HepG2 (cell line): ENCODE results near the gene SP5. TPM values are rescaled to one million over a fixed set of nuclear protein-coding genes. Genes with fewer than 3 reads are reported as not detected.
A peak's percentile ranks its signal among the peaks of the same experiment; 100 is the strongest.

ENCODE experiments used
- CREM ChIP-seq, 2 experiments: sonication (generic) in 1 of 2; formaldehyde crosslinking in 1 of 2; IDR thresholded peaks; 2 replicates each; pipeline versions ENCODE4 v1.4.0 to v1.6.1; 2016 to 2020; ENCODE audit warnings: antibody characterized with exemption in 1 of 2, mild to moderate bottlenecking in 1 of 2, missing genetic modification reagents in 1 of 2
- HDAC1 ChIP-seq: sonication (generic); formaldehyde crosslinking; IDR thresholded peaks from 2 replicates; pipeline ENCODE4 v1.5.1; 2020; ENCODE audit warnings: mild to moderate bottlenecking, missing genetic modification reagents
- HNRNPL ChIP-seq: fragments of 200-400 bp; formaldehyde crosslinking; IDR thresholded peaks from 2 replicates; pipeline ENCODE4 v1.6.1; 2017; ENCODE audit warnings: mild to moderate bottlenecking, low read depth, low read length
- JARID2 ChIP-seq: sonication (generic); formaldehyde crosslinking; IDR thresholded peaks from 2 replicates; pipeline ENCODE4 v1.8.1; 2023; ENCODE audit warnings: missing genetic modification reagents, inconsistent platforms; ENCODE audit not compliant: insufficient replicate concordance
- MLLT10 ChIP-seq: sonication (generic); formaldehyde crosslinking; IDR thresholded peaks from 2 replicates; pipeline ENCODE4 v1.4.0; 2020; ENCODE audit warnings: missing genetic modification reagents
- MXI1 ChIP-seq: IDR thresholded peaks from 3 replicates; pipeline ENCODE4 v1.6.1; 2012; ENCODE audit warnings: low read depth, low read length, inconsistent platforms, borderline replicate concordance
- NCOA2 ChIP-seq: sonication (generic); formaldehyde crosslinking; IDR thresholded peaks from 2 replicates; pipeline ENCODE4 v1.8.0; 2022; ENCODE audit warnings: inconsistent platforms
- NR0B2 ChIP-seq: sonication (generic); formaldehyde crosslinking; IDR thresholded peaks from 2 replicates; pipeline ENCODE4 v1.4.0; 2020; ENCODE audit warnings: mild to moderate bottlenecking, missing genetic modification reagents
- NR2C2 ChIP-seq: sonication (generic); formaldehyde crosslinking; IDR thresholded peaks from 2 replicates; pipeline ENCODE4 v1.4.0; 2020; ENCODE audit warnings: missing genetic modification reagents, mild to moderate bottlenecking, moderate library complexity, borderline replicate concordance
- PAF1 ChIP-seq: IDR thresholded peaks from 2 replicates; pipeline ENCODE4 v1.6.1; 2016; ENCODE audit warnings: missing genetic modification reagents, missing compliant biosample characterization
- PHF5A ChIP-seq: IDR thresholded peaks from one replicate; pipeline ENCODE4 v1.6.1; 2018; ENCODE audit warnings: low read depth, missing genetic modification reagents; ENCODE audit not compliant: unreplicated experiment
- POLR2G ChIP-seq: fragments of 200-400 bp; formaldehyde crosslinking; IDR thresholded peaks from 2 replicates; pipeline ENCODE4 v1.6.1; 2018; ENCODE audit warnings: mild to moderate bottlenecking, low read depth, low read length, moderate library complexity
- RELA ChIP-seq: sonication (generic); formaldehyde crosslinking; IDR thresholded peaks from 2 replicates; pipeline ENCODE4 v1.4.0; 2020; ENCODE audit warnings: missing genetic modification reagents
- SAP130 ChIP-seq: IDR thresholded peaks from 2 replicates; pipeline ENCODE4 v1.6.1; 2016; ENCODE audit warnings: low read depth
- SPEN ChIP-seq: sonication (generic); formaldehyde crosslinking; IDR thresholded peaks from 2 replicates; pipeline ENCODE4 v1.5.1; 2020; ENCODE audit warnings: low read depth, mild to moderate bottlenecking, missing genetic modification reagents
- U2AF1 ChIP-seq: fragments of 200-400 bp; formaldehyde crosslinking; optimal IDR thresholded peaks from 2 replicates; pipeline ENCODE3; 2017; ENCODE audit warnings: mild to moderate bottlenecking, low read depth, low read length
- ZFY ChIP-seq: sonication (generic); formaldehyde crosslinking; IDR thresholded peaks from 2 replicates; pipeline ENCODE4 v1.4.0; 2020; ENCODE audit warnings: missing genetic modification reagents
- ZNF282 ChIP-seq: fragments of 450-650 bp; IDR thresholded peaks from 2 replicates; pipeline ENCODE4 v1.6.1; 2018; ENCODE audit not compliant: partially characterized antibody
- ZNF343 ChIP-seq: sonication (generic); formaldehyde crosslinking; IDR thresholded peaks from 2 replicates; pipeline ENCODE4 v1.4.0; 2020; ENCODE audit warnings: mild to moderate bottlenecking, missing genetic modification reagents
- ZNF605 ChIP-seq: sonication (generic); formaldehyde crosslinking; IDR thresholded peaks from 2 replicates; pipeline ENCODE4 v1.8.0; 2022; ENCODE audit warnings: mild to moderate bottlenecking, missing genetic modification reagents
- polyA plus RNA-seq, 8 experiments: library from polyadenylated mRNA; depleted of rRNA in 3 of 8; stranded (reverse) in 7 of 8; unstranded in 1 of 8; fragments of >200 nt; fragmentation: Illumina TruSeq in 4 of 8; extraction: Trizol in 4 of 8; gene quantifications; 2 replicates each; pipeline versions ENCODE4 v1.2.1 to v1.2.3, GENCODE V29; 2011 to 2016; ENCODE audit warnings: low read depth in 4 of 8, missing spikeins in 1 of 8, mixed read lengths in 1 of 8; ENCODE audit not compliant: insufficient read depth in 1 of 8
- total RNA-seq, 5 experiments: library from RNA; depleted of rRNA; stranded (reverse); fragments of >200 nt; fragmentation: Illumina TruSeq; extraction: Trizol; gene quantifications; 2 replicates each; pipeline ENCODE4 v1.2.3, GENCODE V29; 2016; ENCODE audit warnings: low read depth in 1 of 5
- TF ChIP-seq, protein P1 (sequence below): IDR thresholded peaks from 2 replicates; pipeline ENCODE4 v1.6.1; 2016; ENCODE audit warnings: low read depth
- TF ChIP-seq, protein P2 (sequence below): conservative IDR thresholded peaks from 2 replicates; pipeline ENCODE4 v1.6.1; 2018; ENCODE audit warnings: missing genetic modification reagents
- TF ChIP-seq, protein P3 (sequence below): sonication (generic); formaldehyde crosslinking; IDR thresholded peaks from 2 replicates; pipeline ENCODE4 v1.5.1; 2020; ENCODE audit warnings: missing genetic modification reagents, mild to moderate bottlenecking, borderline replicate concordance
- TF ChIP-seq, protein P4 (sequence below): sonication (generic); formaldehyde crosslinking; IDR thresholded peaks from 2 replicates; pipeline ENCODE4 v1.8.0; 2022; ENCODE audit warnings: mild to moderate bottlenecking, missing genetic modification reagents

Gene SP5
- total and polyA plus RNA-seq, 2 of the 13 experiments (the other 11 are each of a cell fraction or from before 2014, with no cell fraction given) = 50.8 to 119 TPM

DNA sequence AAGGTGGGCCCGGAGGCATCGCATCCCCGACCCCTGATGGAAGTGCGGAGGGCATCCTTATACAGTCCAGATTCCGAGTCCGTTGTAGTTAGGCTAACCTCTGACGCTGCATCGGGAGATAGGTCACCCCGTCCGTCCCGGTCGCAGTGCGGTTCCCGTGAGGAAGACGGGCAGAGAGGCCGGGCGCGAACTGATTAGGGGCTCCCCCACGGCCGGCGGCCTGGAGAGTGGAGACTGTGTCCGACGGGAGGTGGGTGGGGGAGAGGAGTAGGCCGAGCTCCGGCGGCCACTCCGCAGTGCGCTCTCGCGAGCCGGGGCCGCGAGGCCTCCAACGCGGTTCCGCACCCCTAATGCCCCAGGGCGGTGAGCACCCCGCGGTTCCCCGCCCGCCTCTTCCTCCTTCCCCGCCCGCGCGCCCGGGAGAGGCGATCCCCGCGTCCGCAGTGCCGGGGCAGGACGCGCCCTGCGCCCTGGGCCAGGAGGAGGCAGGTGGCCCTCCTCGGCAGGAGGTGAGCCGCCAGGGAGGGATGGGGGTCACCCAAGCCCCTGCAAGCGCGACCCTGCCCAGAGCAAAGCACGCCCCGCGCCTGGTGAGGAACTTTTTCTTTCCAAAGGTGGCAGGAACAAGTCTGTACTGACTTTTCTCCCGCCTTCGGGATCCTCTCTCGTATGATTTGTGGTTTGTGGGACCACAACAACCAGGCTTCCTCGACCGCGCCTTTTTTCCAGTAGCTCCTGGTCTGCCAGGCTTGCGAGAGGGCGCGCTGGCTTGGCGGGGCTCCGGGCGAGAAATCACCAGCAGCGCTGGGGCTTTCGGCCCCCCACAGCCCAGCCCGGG, 1.4 kb upstream of the SP5 start (continued):
- TF ChIP-seq, protein P1, sequence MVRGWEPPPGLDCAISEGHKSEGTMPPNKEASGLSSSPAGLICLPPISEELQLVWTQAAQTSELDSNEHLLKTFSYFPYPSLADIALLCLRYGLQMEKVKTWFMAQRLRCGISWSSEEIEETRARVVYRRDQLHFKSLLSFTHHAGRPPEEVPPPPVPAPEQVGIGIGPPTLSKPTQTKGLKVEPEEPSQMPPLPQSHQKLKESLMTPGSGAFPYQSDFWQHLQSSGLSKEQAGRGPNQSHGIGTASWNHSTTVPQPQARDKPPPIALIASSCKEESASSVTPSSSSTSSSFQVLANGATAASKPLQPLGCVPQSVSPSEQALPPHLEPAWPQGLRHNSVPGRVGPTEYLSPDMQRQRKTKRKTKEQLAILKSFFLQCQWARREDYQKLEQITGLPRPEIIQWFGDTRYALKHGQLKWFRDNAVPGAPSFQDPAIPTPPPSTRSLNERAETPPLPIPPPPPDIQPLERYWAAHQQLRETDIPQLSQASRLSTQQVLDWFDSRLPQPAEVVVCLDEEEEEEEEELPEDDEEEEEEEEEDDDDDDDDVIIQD = no peak
- TF ChIP-seq PHF5A (CRISPR knock-in tag) = no peak
- TF ChIP-seq, protein P2, sequence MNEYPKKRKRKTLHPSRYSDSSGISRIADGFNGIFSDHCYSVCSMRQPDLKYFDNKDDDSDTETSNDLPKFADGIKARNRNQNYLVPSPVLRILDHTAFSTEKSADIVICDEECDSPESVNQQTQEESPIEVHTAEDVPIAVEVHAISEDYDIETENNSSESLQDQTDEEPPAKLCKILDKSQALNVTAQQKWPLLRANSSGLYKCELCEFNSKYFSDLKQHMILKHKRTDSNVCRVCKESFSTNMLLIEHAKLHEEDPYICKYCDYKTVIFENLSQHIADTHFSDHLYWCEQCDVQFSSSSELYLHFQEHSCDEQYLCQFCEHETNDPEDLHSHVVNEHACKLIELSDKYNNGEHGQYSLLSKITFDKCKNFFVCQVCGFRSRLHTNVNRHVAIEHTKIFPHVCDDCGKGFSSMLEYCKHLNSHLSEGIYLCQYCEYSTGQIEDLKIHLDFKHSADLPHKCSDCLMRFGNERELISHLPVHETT (CRISPR knock-in tag) = no peak
- peak; percentile 28 for TF ChIP-seq U2AF1
- peak; percentile 36; the same call in 1 of the 2 replicates for TF ChIP-seq PAF1
- TF ChIP-seq, protein P3, sequence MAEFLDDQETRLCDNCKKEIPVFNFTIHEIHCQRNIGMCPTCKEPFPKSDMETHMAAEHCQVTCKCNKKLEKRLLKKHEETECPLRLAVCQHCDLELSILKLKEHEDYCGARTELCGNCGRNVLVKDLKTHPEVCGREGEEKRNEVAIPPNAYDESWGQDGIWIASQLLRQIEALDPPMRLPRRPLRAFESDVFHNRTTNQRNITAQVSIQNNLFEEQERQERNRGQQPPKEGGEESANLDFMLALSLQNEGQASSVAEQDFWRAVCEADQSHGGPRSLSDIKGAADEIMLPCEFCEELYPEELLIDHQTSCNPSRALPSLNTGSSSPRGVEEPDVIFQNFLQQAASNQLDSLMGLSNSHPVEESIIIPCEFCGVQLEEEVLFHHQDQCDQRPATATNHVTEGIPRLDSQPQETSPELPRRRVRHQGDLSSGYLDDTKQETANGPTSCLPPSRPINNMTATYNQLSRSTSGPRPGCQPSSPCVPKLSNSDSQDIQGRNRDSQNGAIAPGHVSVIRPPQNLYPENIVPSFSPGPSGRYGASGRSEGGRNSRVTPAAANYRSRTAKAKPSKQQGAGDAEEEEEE (CRISPR knock-in tag) = no peak
- TF ChIP-seq CREM (IDR thresholded peaks at IDR 0.05) = no peak
- no peak for TF ChIP-seq CREM (CRISPR knock-in tag; IDR thresholded peaks at IDR 0.05)
- TF ChIP-seq RELA (CRISPR knock-in tag) = no peak
- TF ChIP-seq ZNF605 = no peak
- no peak for TF ChIP-seq SAP130 (CRISPR knock-in tag)
- TF ChIP-seq ZNF343 (CRISPR knock-in tag) = no peak; the same call in 1 of the 2 replicates
- TF ChIP-seq NR0B2 (CRISPR knock-in tag) = peak; percentile 11; the same call in 1 of the 2 replicates
- no peak; the same call in 2 of the 3 replicates for TF ChIP-seq MXI1
- TF ChIP-seq, protein P4, sequence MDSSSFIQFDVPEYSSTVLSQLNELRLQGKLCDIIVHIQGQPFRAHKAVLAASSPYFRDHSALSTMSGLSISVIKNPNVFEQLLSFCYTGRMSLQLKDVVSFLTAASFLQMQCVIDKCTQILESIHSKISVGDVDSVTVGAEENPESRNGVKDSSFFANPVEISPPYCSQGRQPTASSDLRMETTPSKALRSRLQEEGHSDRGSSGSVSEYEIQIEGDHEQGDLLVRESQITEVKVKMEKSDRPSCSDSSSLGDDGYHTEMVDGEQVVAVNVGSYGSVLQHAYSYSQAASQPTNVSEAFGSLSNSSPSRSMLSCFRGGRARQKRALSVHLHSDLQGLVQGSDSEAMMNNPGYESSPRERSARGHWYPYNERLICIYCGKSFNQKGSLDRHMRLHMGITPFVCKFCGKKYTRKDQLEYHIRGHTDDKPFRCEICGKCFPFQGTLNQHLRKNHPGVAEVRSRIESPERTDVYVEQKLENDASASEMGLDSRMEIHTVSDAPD = no peak
- TF ChIP-seq SPEN (CRISPR knock-in tag) = no peak; the same call in 1 of the 2 replicates
- peak; percentile 72 for TF ChIP-seq HNRNPL
- peak; percentile 59 for TF ChIP-seq ZFY (CRISPR knock-in tag)
- TF ChIP-seq ZNF282 = no peak
- no peak for TF ChIP-seq NR2C2 (CRISPR knock-in tag)
- TF ChIP-seq POLR2G = peak; percentile 59
- TF ChIP-seq MLLT10 = peak; percentile 73; the same call in 1 of the 2 replicates
- no peak for TF ChIP-seq JARID2 (CRISPR knock-in tag)
- no peak for TF ChIP-seq NCOA2 (CRISPR knock-in tag)
- TF ChIP-seq HDAC1 (CRISPR knock-in tag) = peak; percentile 74
